Right cardiac atrium (tissue), 5 donors: Measurements from ENCODE around the gene PRPF40B. TPM values are rescaled to one million over a fixed set of nuclear protein-coding genes. Genes with fewer than 3 reads are reported as not detected.

Experiments
- ATAC-seq, 2 donors: fragments of 200-7000 bp; cut with Tn5 transposase; one replicate each; pipeline versions ENCODE4 v1.8.0 to v1.9.1; 2020; ENCODE audit warnings: moderate library complexity in 2 of 2, mild to moderate bottlenecking in 1 of 2
- DNase-seq, 3 donors: peaks; one replicate each; pipeline ENCODE4 v3.0.0-alpha.2; 2020
- H3K27ac ChIP-seq: one replicate; pipeline ENCODE4 v1.5.1; 2013; ENCODE audit warnings: mild to moderate bottlenecking, low read length, control low read depth, moderate library complexity
- H3K27me3 ChIP-seq: one replicate; pipeline ENCODE4 v1.6.1; 2013; ENCODE audit not compliant: control insufficient read depth, insufficient read depth
- H3K4me1 ChIP-seq: one replicate; pipeline ENCODE4 v1.6.1; 2013; ENCODE audit warnings: low read length; ENCODE audit not compliant: control insufficient read depth, insufficient read depth
- H3K4me3 ChIP-seq: one replicate; pipeline ENCODE4 v1.5.1; 2013; ENCODE audit warnings: low read length, control low read depth
- H3K9me3 ChIP-seq: one replicate; pipeline ENCODE4 v1.6.1; 2013; ENCODE audit warnings: low read length; ENCODE audit not compliant: control insufficient read depth
- WGBS: extraction: QIAGEN DNeasy Blood & Tissue Kit; methylation state at CpG from one replicate; pipeline ENCODE4 v1.1.7; 2013; 5-methylcytosine and 5-hydroxymethylcytosine counted together
- intact Hi-C, 4 donors: fragments of 100-400 bp; cut with DNase I; formaldehyde crosslinking; loops; one replicate each; pipeline versions ENCODE4 v1.11.0 to v1.14.0; 2022 to 2023
- polyA plus RNA-seq: library from polyadenylated mRNA; stranded (reverse); fragments of 200-250 nt; gene quantifications from one replicate; pipeline ENCODE4 v1.2.3, GENCODE V29; 2013
- total RNA-seq, 4 donors: library from RNA; stranded (reverse); fragmentation: NEBNext Ultra II Directional; extraction: Animal tissue kit (Norgen Biotek cat#: 25700); gene quantifications; one replicate each; pipeline ENCODE4 v1.2.1, GENCODE V29; 2021
- donor health status: healthy with polysubstance abuse.
- donor health status: DM: no; HTN: yes; CAD: no.
- donor health status: DM: no; HTN: no; CAD: no.
- donor health status: DM: no; HTN: yes; CAD: no; lungs with severe emphysema.
- donor health status: DM: yes; HTN: yes; CAD: no.

Gene PRPF40B
- total and polyA plus RNA-seq, 5 donors = 15.9 to 26.7 (median 19.9) TPM

GRCh38 chr12:49626169-49626835 is 2.9 kb downstream of the PRPF40B start:
- intact Hi-C loops = no loop called here
- ATAC-seq (no peak), DNase-seq (no peak)
- no peak overlapping the region for H3K27ac ChIP-seq
- no peak overlapping the region for H3K4me3 ChIP-seq
- H3K4me1 ChIP-seq = peaks cover 2% of the 10 kb centered on the region
- no peaks in the 10 kb centered on the region for H3K9me3 ChIP-seq
- 84% methylated on average over 6 of the region's 6 CpGs for WGBS
- H3K27me3 ChIP-seq = no peaks in the 10 kb centered on the region

DNA sequence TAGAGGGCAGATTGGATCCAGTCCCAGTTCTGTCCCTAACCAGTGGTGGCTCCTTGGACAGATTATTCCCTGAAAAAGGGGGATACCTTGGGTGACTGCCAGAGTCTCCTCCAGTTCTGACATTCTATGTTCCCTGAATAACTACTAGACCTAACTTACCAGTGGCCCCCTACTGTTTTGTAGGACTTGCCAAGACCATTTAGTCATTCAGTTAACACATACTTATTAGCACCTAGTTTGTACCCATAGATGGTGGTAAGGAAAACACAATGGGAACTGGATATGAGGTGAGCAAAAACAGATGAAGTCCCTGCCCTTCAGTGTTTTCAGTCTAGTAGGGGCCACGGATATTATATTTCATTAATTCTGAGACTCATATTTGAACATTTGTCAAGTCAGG is 3.5 kb downstream of the PRPF40B start:
- DNase-seq = no peak
- no peaks in the 10 kb centered on the region for H3K27me3 ChIP-seq
- no peaks in the 10 kb centered on the region for H3K9me3 ChIP-seq
- H3K27ac ChIP-seq = no peak overlapping the region
- intact Hi-C loops = no loop called here
- H3K4me3 ChIP-seq = no peak overlapping the region
- WGBS = 89% methylated on average over 1 of the region's 1 CpG
- no peaks in the 10 kb centered on the region for H3K4me1 ChIP-seq
- ATAC-seq = no peak

GRCh38 chr12:49627752-49628360 is 4.5 kb downstream of the PRPF40B start:
- intact Hi-C loops = no loop called here
- DNase-seq (no peak), ATAC-seq (no peak)
- Histone ChIP-seq H3K27ac (no peak overlapping the region), H3K27me3 (no peaks in the 10 kb centered on the region), H3K4me1 (no peaks in the 10 kb centered on the region), H3K9me3 (no peaks in the 10 kb centered on the region), H3K4me3 (no peak overlapping the region)
- 88% methylated on average over 3 of the region's 3 CpGs for WGBS

- WGBS = 88% methylated on average over 6 of the region's 6 CpGs
- no peak overlapping the region for H3K4me3 ChIP-seq
- DNase-seq = no peak
- ATAC-seq = no peak
- no peaks in the 10 kb centered on the region for H3K27me3 ChIP-seq
- intact Hi-C loops = no loop called here
- no peak overlapping the region for H3K27ac ChIP-seq
- H3K9me3 ChIP-seq = no peaks in the 10 kb centered on the region
- H3K4me1 ChIP-seq = no peaks in the 10 kb centered on the region
Observed at GRCh38 chr12:49631336-49631907, 8.1 kb downstream of the PRPF40B start.

GRCh38 chr12:49632401-49632800 is 9.0 kb downstream of the PRPF40B start:
- Histone ChIP-seq H3K4me3 (no peak overlapping the region), H3K27me3 (no peaks in the 10 kb centered on the region), H3K4me1 (peaks cover 3% of the 10 kb centered on the region), H3K9me3 (no peaks in the 10 kb centered on the region), H3K27ac (no peak overlapping the region)
- WGBS = 90% methylated on average over 9 of the region's 9 CpGs
- intact Hi-C loops = no loop called here
- ATAC-seq (no peak), DNase-seq (no peak)

DNA sequence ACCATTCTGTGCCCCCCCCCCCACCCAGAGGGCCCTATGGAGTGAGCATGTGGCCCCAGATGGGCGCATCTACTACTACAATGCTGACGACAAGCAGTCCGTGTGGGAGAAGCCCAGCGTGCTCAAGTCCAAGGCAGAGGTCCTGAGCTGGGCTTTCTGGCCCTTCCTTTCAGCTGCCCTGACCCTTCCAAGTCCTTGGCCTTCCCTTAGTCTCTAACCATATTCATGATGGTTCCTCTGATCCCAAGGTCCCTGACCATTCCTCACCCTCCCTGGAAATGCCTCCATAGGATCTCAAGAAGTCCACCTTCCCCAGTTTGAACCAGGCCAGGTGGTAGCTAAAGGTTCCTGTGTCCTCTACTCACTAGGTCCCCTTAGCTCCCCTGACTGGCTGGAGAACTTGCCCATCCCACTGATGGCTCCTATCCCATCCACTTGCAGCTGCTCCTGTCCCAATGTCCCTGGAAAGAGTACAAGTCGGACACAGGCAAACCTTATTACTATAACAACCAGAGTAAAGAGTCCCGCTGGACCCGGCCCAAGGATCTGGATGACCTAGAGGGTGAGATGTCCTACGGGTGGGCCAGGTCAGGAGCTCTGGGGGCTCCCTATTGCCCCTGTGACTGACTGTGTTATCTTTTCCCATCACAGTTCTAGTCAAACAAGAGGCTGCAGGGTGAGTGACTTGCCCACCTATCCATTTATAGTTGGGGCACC is 9.8 kb downstream of the PRPF40B start:
- Histone ChIP-seq H3K4me1 (peaks cover 3% of the 10 kb centered on the region), H3K27me3 (no peaks in the 10 kb centered on the region), H3K4me3 (no peak overlapping the region), H3K27ac (no peak overlapping the region), H3K9me3 (no peaks in the 10 kb centered on the region)
- DNase-seq = no peak
- intact Hi-C loops = no loop called here
- ATAC-seq = no peak
- WGBS = 84% methylated on average over 8 of the region's 8 CpGs

DNA sequence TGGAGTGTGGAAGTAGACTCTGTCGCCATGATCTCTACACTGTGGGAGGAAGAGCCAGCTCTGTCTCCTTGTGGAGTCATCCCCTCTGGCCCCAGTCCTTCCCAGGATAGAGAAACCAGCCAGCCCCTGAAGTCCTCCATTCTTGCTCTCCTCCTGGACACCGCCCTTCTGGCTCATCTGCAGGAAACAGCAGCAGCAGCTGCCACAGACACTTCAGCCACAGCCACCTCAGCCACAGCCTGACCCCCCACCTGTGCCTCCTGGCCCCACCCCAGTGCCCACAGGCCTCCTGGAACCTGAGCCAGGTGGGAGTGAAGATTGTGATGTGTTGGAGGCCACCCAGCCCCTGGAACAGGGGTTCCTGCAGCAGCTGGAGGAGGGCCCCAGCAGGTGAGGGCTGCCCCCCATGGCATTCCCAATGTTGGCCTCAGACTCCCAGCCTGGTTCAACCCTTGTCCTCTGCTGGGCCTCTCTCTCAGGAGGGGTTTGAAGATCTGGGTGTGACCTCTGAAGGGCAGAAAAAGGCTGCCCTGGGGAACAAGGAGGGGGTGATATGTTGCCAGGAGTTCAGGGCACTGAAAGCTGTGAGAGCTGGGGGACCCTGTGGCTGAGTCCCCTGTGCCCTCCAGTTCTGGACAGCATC is 10.5 kb downstream of the PRPF40B start:
- DNase-seq (no peak), ATAC-seq (no peak)
- Histone ChIP-seq H3K27me3 (no peaks in the 10 kb centered on the region), H3K4me1 (peaks cover 3% of the 10 kb centered on the region), H3K4me3 (no peak overlapping the region), H3K9me3 (no peaks in the 10 kb centered on the region), H3K27ac (no peak overlapping the region)
- 92% methylated on average over 2 of the region's 2 CpGs for WGBS
- intact Hi-C loops = no loop called here

DNA sequence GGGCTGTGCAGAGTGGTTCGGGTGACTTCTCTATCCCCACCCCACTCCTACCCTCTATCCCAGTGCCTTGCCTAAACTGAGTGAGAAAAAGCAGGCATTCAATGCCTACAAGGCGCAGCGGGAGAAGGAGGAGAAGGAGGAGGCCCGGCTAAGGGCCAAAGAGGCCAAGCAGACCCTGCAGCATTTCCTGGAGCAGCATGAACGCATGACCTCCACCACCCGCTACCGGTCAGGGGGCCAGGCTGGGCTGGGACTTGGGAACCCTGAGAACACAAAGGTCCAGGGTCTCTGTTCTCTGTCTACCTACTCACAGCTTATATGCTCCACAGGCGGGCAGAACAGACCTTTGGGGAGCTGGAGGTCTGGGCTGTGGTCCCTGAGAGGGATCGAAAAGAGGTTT is 11.7 kb downstream of the PRPF40B start:
- intact Hi-C loops = no loop called here
- peaks cover 3% of the 10 kb centered on the region for H3K4me1 ChIP-seq
- H3K27ac ChIP-seq = no peak overlapping the region
- no peaks in the 10 kb centered on the region for H3K27me3 ChIP-seq
- no peaks in the 10 kb centered on the region for H3K9me3 ChIP-seq
- DNase-seq = no peak
- no peak overlapping the region for H3K4me3 ChIP-seq
- 74% methylated on average over 9 of the region's 9 CpGs for WGBS
- no peak for ATAC-seq

DNA sequence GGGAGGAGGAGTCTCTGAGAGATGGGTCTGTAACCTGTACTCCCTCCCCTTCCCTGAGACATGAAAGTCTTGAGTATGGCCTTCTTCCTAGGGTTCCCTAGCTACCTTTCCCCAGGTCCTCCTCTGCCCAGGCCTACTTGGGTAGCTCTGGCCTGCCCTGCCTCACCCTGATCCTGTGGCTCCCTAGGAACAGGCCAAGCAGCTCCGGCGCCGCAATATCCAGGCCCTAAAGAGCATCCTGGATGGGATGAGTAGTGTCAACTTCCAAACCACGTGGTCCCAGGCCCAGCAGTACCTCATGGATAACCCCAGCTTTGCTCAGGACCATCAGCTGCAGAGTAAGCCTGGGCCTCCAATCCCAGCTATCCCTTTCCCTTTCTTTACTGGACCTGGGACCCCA is 12.3 kb downstream of the PRPF40B start:
- intact Hi-C loops = no loop called here
- no peaks in the 10 kb centered on the region for H3K27me3 ChIP-seq
- WGBS = 88% methylated on average over 4 of the region's 4 CpGs
- H3K27ac ChIP-seq = no peak overlapping the region
- no peak for DNase-seq
- H3K4me1 ChIP-seq = peaks cover 3% of the 10 kb centered on the region
- H3K4me3 ChIP-seq = no peak overlapping the region
- H3K9me3 ChIP-seq = no peaks in the 10 kb centered on the region
- ATAC-seq = no peak

GRCh38 chr12:49636574-49636973 is 13.2 kb downstream of the PRPF40B start:
- Histone ChIP-seq H3K27ac (no peak overlapping the region), H3K27me3 (no peaks in the 10 kb centered on the region), H3K4me1 (peaks cover 3% of the 10 kb centered on the region), H3K4me3 (no peak overlapping the region), H3K9me3 (no peaks in the 10 kb centered on the region)
- DNase-seq (peak in 2 of 3 donors; percentile 61 to 71), ATAC-seq (no peak)
- intact Hi-C loops = no loop called here
- 46% methylated on average over 13 of the region's 13 CpGs for WGBS
